Neural progenitor cell (in vitro differentiated cells): ENCODE results near the gene KHDRBS1. TPM values are rescaled to one million over a fixed set of nuclear protein-coding genes. Genes with fewer than 3 reads are reported as not detected.

Experiments used
- DNase-seq: peaks from one replicate; pipeline ENCODE4 v3.0.0-alpha.2; 2016; ENCODE audit warnings: low spot score
- H2AFZ ChIP-seq: fragments of 200-600 bp; sonication (generic); replicated peaks from 2 replicates; pipeline ENCODE4 v1.6.1; 2016; ENCODE audit warnings: antibody characterized with exemption
- H3F3A ChIP-seq: fragments of 200-600 bp; sonication (generic); 2 replicates; pipeline ENCODE4 v1.6.1; 2016; ENCODE audit warnings: antibody characterized with exemption, low read depth
- H3K27ac ChIP-seq: fragments of 200-600 bp; sonication (generic); 2 replicates; pipeline ENCODE4 v1.5.1; 2016; ENCODE audit warnings: mild to moderate bottlenecking
- H3K27me3 ChIP-seq: fragments of 200-600 bp; sonication (generic); 2 replicates; pipeline ENCODE4 v1.6.1; 2016; ENCODE audit warnings: mild to moderate bottlenecking, moderate library complexity
- H3K36me3 ChIP-seq: fragments of 200-600 bp; sonication (generic); 2 replicates; pipeline ENCODE4 v1.5.1; 2016
- H3K4me1 ChIP-seq: fragments of 200-600 bp; sonication (generic); 2 replicates; pipeline ENCODE4 v1.6.1; 2016; ENCODE audit warnings: mixed run types
- H3K4me2 ChIP-seq: fragments of 200-600 bp; sonication (generic); 2 replicates; pipeline ENCODE4 v1.6.1; 2016
- H3K4me3 ChIP-seq: fragments of 200-600 bp; sonication (generic); 2 replicates; pipeline ENCODE4 v1.5.1; 2016
- H3K79me2 ChIP-seq: fragments of 200-600 bp; sonication (generic); 2 replicates; pipeline ENCODE4 v1.6.1; 2016; ENCODE audit warnings: low read depth
- H3K9ac ChIP-seq: fragments of 200-600 bp; sonication (generic); 2 replicates; pipeline ENCODE4 v1.6.1; 2016
- H3K9me3 ChIP-seq: fragments of 200-600 bp; sonication (generic); 2 replicates; pipeline ENCODE4 v1.5.1; 2016; ENCODE audit warnings: low read depth
- H4K20me1 ChIP-seq: fragments of 200-600 bp; sonication (generic); 2 replicates; pipeline ENCODE4 v1.6.1; 2016; ENCODE audit warnings: low read depth
- H3K27ac Mint-ChIP-seq: 3 replicates; pipeline ENCODE4 v1.8.0; 2021; ENCODE audit warnings: mixed read lengths
- H3K27me3 Mint-ChIP-seq: 2 replicates; pipeline ENCODE4 v1.8.0; 2022; ENCODE audit warnings: low read depth, mild to moderate bottlenecking, inconsistent platforms, moderate library complexity, mixed read lengths; ENCODE audit not compliant: insufficient read depth
- H3K36me3 Mint-ChIP-seq: 3 replicates; pipeline ENCODE4 v1.8.0; 2021; ENCODE audit warnings: mixed read lengths
- H3K4me1 Mint-ChIP-seq: 3 replicates; pipeline ENCODE4 v1.8.0; 2021; ENCODE audit warnings: mixed read lengths
- H3K4me3 Mint-ChIP-seq: 3 replicates; pipeline ENCODE4 v1.8.0; 2021; ENCODE audit warnings: mild to moderate bottlenecking, moderate library complexity, mixed read lengths
- H3K9me3 Mint-ChIP-seq: 3 replicates; pipeline ENCODE4 v1.8.0; 2020; ENCODE audit warnings: mixed read lengths
- EZH2 ChIP-seq: fragments of 200-600 bp; sonication (generic); IDR thresholded peaks from 2 replicates; pipeline ENCODE4 v1.6.1; 2017; ENCODE audit warnings: antibody characterized with exemption, mild to moderate bottlenecking, moderate library complexity
- EZH2phosphoT487 ChIP-seq: fragments of 200-600 bp; sonication (generic); IDR thresholded peaks from 2 replicates; pipeline ENCODE4 v1.6.1; 2017; ENCODE audit warnings: antibody characterized with exemption
- total RNA-seq: library from RNA; depleted of rRNA; stranded (reverse); fragments of >200 nt; gene quantifications from 2 replicates; pipeline ENCODE4 v1.2.3, GENCODE V29; 2015; ENCODE audit warnings: low replicate concordance
- TF ChIP-seq, protein P1 (sequence below): fragments of 200-600 bp; sonication (generic); IDR thresholded peaks from 2 replicates; pipeline ENCODE4 v1.5.1; 2017; ENCODE audit warnings: antibody characterized with exemption, mild to moderate bottlenecking

The KHDRBS1 gene
- total RNA-seq, 1 donor from 2014 or later, result 201 TPM

DNA sequence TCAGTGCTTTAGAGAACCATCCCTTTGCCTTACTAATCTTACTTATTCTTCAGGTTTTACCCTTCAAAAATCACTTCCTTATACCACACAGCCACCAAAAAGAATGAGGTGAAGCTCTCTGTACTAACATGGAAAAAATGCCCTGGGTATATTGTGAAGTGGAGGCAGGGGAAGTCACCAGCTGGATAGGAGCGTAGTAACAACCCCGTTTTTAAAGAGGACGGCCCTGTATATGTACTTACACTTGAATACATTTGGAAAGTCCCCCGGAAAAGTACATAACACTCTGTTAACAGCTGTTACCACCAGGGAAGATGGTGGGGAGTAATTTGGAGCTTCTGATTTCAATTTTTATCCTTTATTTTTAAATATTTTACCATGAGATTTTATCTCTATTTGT, 28.2 kb upstream of the KHDRBS1 start:
- no peaks in the 10 kb centered on the region for H3K27me3 ChIP-seq
- no peak overlapping the region for H3K4me3 ChIP-seq
- H3K4me1 ChIP-seq, result no peaks in the 10 kb centered on the region
- peak overlapping the region; percentile 60 for H3K27ac Mint-ChIP-seq
- no peaks in the 10 kb centered on the region for H3K36me3 ChIP-seq
- TF ChIP-seq, protein P1, sequence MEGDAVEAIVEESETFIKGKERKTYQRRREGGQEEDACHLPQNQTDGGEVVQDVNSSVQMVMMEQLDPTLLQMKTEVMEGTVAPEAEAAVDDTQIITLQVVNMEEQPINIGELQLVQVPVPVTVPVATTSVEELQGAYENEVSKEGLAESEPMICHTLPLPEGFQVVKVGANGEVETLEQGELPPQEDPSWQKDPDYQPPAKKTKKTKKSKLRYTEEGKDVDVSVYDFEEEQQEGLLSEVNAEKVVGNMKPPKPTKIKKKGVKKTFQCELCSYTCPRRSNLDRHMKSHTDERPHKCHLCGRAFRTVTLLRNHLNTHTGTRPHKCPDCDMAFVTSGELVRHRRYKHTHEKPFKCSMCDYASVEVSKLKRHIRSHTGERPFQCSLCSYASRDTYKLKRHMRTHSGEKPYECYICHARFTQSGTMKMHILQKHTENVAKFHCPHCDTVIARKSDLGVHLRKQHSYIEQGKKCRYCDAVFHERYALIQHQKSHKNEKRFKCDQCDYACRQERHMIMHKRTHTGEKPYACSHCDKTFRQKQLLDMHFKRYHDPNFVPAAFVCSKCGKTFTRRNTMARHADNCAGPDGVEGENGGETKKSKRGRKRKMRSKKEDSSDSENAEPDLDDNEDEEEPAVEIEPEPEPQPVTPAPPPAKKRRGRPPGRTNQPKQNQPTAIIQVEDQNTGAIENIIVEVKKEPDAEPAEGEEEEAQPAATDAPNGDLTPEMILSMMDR, result no peak
- TF ChIP-seq EZH2 (no peak), EZH2phosphoT487 (no peak)
- H3K4me3 Mint-ChIP-seq, result no peak overlapping the region
- peaks cover 7% of the 10 kb centered on the region for H3F3A ChIP-seq
- H2AFZ ChIP-seq, result peak overlapping the region; percentile 54
- no peaks in the 10 kb centered on the region for H3K9me3 Mint-ChIP-seq
- no peak for DNase-seq
- H3K27me3 Mint-ChIP-seq, result peaks cover 5% of the 10 kb centered on the region
- no peaks in the 10 kb centered on the region for H3K79me2 ChIP-seq
- no peaks in the 10 kb centered on the region for H3K36me3 Mint-ChIP-seq
- peaks cover 31% of the 10 kb centered on the region for H3K4me1 Mint-ChIP-seq
- H3K4me2 ChIP-seq, result no peak overlapping the region
- no peaks in the 10 kb centered on the region for H4K20me1 ChIP-seq
- H3K9ac ChIP-seq, result no peak overlapping the region
- H3K27ac ChIP-seq, result no peak overlapping the region
- no peaks in the 10 kb centered on the region for H3K9me3 ChIP-seq

DNA sequence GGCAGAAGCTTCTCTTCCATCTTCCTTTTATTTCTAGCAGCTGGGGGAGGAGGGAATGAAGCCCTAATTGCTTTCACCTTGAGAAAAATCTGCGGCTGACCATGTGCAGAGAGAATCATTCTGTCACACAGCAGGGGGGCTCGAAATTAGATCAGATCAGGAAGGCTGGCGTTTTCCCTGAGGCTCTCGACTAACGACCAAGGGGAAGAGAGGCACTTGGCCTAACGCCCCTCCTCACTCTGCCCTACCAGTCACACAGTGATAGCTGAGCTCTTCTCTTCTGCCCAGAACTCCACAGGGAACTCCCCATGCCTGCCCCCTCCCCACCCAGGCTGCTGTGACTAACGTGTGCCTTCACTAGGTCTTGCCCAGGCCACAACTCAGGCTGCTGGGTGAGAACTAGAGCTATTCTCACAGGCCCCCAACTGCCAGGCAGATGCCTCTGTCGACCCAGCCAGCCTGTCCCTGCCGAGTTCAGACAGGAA, 26.5 kb upstream of the KHDRBS1 start:
- Mint-ChIP-seq H3K4me1 (peaks cover 25% of the 10 kb centered on the region), H3K27ac (peak overlapping the region; percentile 87)
- peak; percentile 39 for DNase-seq

GRCh38 chr1:31989964-31990363, 23.7 kb upstream of the KHDRBS1 start:
- Mint-ChIP-seq H3K27me3 (no peaks in the 10 kb centered on the region), H3K4me1 (peaks cover 20% of the 10 kb centered on the region), H3K9me3 (no peaks in the 10 kb centered on the region), H3K27ac (no peak overlapping the region), H3K4me3 (no peak overlapping the region), H3K36me3 (no peaks in the 10 kb centered on the region)
- no peak for TF ChIP-seq EZH2phosphoT487
- no peak for TF ChIP-seq EZH2
- TF ChIP-seq, protein P1, result no peak
- H3F3A ChIP-seq, result no peaks in the 10 kb centered on the region
- no peak overlapping the region for H3K9ac ChIP-seq
- no peaks in the 10 kb centered on the region for H3K4me1 ChIP-seq
- H2AFZ ChIP-seq, result no peak overlapping the region
- H3K27me3 ChIP-seq, result no peaks in the 10 kb centered on the region
- H3K36me3 ChIP-seq, result no peaks in the 10 kb centered on the region
- no peaks in the 10 kb centered on the region for H4K20me1 ChIP-seq
- H3K4me3 ChIP-seq, result no peak overlapping the region
- no peaks in the 10 kb centered on the region for H3K79me2 ChIP-seq
- H3K9me3 ChIP-seq, result no peaks in the 10 kb centered on the region
- no peak for DNase-seq
- H3K4me2 ChIP-seq, result no peak overlapping the region
- H3K27ac ChIP-seq, result no peak overlapping the region

More for the DNA sequence above, 26.5 kb upstream of the KHDRBS1 start:
- Mint-ChIP-seq H3K9me3 (no peaks in the 10 kb centered on the region), H3K36me3 (no peaks in the 10 kb centered on the region), H3K27me3 (peaks cover 5% of the 10 kb centered on the region), H3K4me3 (no peak overlapping the region)
- H3K27me3 ChIP-seq, result no peaks in the 10 kb centered on the region
- no peaks in the 10 kb centered on the region for H3K9me3 ChIP-seq
- no peak overlapping the region for H3K9ac ChIP-seq
- H3K79me2 ChIP-seq, result no peaks in the 10 kb centered on the region
- H3K36me3 ChIP-seq, result no peaks in the 10 kb centered on the region
- TF ChIP-seq EZH2phosphoT487, result no peak
- no peak for TF ChIP-seq EZH2
- TF ChIP-seq, protein P1, result no peak
- H3K4me2 ChIP-seq, result no peak overlapping the region
- peak overlapping the region; percentile 12 for H2AFZ ChIP-seq
- H3F3A ChIP-seq, result no peaks in the 10 kb centered on the region
- H3K4me1 ChIP-seq, result no peaks in the 10 kb centered on the region
- no peak overlapping the region for H3K27ac ChIP-seq
- H3K4me3 ChIP-seq, result no peak overlapping the region
- no peaks in the 10 kb centered on the region for H4K20me1 ChIP-seq
